Transverse colon (tissue), 4 donors: ENCODE results near the gene IFITM10. TPM values are rescaled to one million over a fixed set of nuclear protein-coding genes. Genes with fewer than 3 reads are reported as not detected.
A peak's percentile ranks its signal among the peaks of the same experiment; 100 is the strongest.

Experiments used
- DNase-seq: peaks from one replicate; pipeline ENCODE4 v3.0.0-alpha.2; 2019
- H3K27ac ChIP-seq, 4 donors: fragments of 200-600 bp; sonication (generic); 2 replicates each; pipeline ENCODE4 v1.5.1; 2016 to 2018; ENCODE audit warnings: inconsistent platforms in 4 of 4
- H3K27me3 ChIP-seq: fragments of 200-600 bp; sonication (generic); 2 replicates; pipeline ENCODE4 v1.5.1; 2017; ENCODE audit warnings: inconsistent platforms
- H3K36me3 ChIP-seq, 4 donors: fragments of 200-600 bp; sonication (generic); 2 replicates each; pipeline ENCODE4 v1.5.1; 2017 to 2019; ENCODE audit warnings: inconsistent platforms in 4 of 4
- H3K4me1 ChIP-seq, 4 donors: fragments of 200-600 bp; sonication (generic); 2 replicates each; pipeline ENCODE4 v1.5.1; 2017 to 2020; ENCODE audit warnings: inconsistent platforms in 4 of 4
- H3K4me3 ChIP-seq, 4 donors: fragments of 200-600 bp; sonication (generic); 1 replicate in 1 of 4; 2 replicates in 3 of 4; pipeline versions ENCODE4 v1.5.1 to v1.6.1; 2017 to 2019; ENCODE audit warnings: inconsistent platforms in 4 of 4
- H3K9me3 ChIP-seq, 2 donors: fragments of 200-600 bp; sonication (generic); 2 replicates each; pipeline ENCODE4 v1.5.1; 2017 to 2019; ENCODE audit warnings: inconsistent platforms in 2 of 2
- CTCF ChIP-seq, 5 experiments: fragments of 200-600 bp in 3 of 5; fragments of 450-650 bp in 2 of 5; sonication (generic) in 3 of 5; IDR thresholded peaks; 1 replicate in 2 of 5; 2 replicates in 3 of 5; pipeline ENCODE4 v1.5.1; 2016 to 2017; ENCODE audit warnings: antibody characterized with exemption in 5 of 5, inconsistent platforms in 3 of 5, mild to moderate bottlenecking in 2 of 5, moderate library complexity in 1 of 5
- EP300 ChIP-seq: sonication (generic); formaldehyde crosslinking; IDR thresholded peaks from one replicate; pipeline ENCODE4 v1.6.1; 2017; ENCODE audit warnings: antibody characterized with exemption, low read depth
- POLR2A ChIP-seq: fragments of 450-650 bp; IDR thresholded peaks from one replicate; pipeline ENCODE4 v1.6.1; 2016; ENCODE audit warnings: antibody characterized with exemption, mild to moderate bottlenecking, moderate library complexity
- POLR2AphosphoS5 ChIP-seq, 3 donors: sonication (generic); formaldehyde crosslinking; IDR thresholded peaks; one replicate each; pipeline ENCODE4 v1.6.1; 2016; ENCODE audit warnings: antibody characterized with exemption in 3 of 3
- WGBS, 2 donors: methylation state at CpG; one replicate each; pipeline ENCODE4 v1.1.5; 2018; ENCODE audit warnings: low coverage in 1 of 2; 5-methylcytosine and 5-hydroxymethylcytosine counted together
- in situ Hi-C, 4 donors: fragments of 200-750 bp; cut with MboI; loops; one replicate each; pipeline versions ENCODE4 v1.15.0 to v1.15.1; 2017; ENCODE audit warnings: low sequenced_read_pairs in 3 of 4, low pct_ligation_motif_present in 1 of 4, low pct_unique_long_range_greater_than_20kb in 1 of 4
- intact Hi-C: fragments of 100-400 bp; cut with DNase I; formaldehyde crosslinking; loops from one replicate; pipeline ENCODE4 v1.15.1; 2023; ENCODE audit warnings: low total_unique reads
- total RNA-seq, 4 donors: library from RNA; depleted of rRNA; stranded (reverse); fragments of >200 nt; gene quantifications; one replicate each; pipeline ENCODE4 v1.1.0, GENCODE V29; 2016

The IFITM10 gene
- total RNA-seq, 4 donors from 2014 or later, result 0.68 to 13.5 (median 1.3) TPM

DNA sequence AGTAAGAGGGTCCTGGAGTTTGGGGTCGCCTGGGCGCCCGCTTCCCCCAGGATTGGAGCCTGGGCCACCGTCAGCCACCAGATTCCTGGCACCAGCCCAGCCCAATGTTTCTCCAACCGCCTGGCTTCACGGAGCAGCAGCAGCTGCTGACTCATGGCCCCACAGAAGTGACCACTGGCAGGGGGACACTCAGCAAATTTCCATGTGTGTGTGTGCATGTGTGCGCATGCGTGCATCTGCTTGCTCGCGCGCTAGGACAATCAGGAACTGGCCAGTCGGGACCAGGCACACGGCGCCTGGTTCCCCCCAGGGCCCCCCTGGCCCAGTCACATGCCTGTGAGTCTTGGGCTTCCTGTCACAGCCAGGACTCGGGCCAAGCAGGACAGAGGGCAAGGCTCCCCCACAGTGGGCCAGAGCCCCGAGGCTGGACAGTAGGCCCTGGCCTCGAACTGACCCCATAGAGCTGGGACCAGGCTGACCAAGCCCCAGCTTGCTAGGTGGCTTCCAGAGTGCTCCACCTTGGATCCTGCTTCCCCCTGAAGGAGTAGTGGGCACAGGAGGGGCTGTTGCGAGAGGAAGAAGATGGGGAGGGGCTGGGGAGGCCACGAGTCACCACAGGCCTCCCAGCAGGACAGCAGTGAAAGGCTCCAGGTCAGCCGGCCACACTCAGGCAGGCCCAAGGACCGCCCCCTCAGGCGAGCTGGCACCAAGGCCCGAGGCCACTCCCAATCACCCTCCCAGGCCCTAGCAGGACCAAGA, 10.1 kb upstream of the IFITM10 start:
- Histone ChIP-seq H3K9me3 (no peaks in the 10 kb centered on the region), H3K27me3 (no peaks in the 10 kb centered on the region), H3K4me1 (peaks cover 25 to 66% (median 43%) of the 10 kb centered on the region in 4 donors), H3K4me3 (peak overlapping the region in 1 of 4 donors; percentile 2), H3K36me3 (peaks cover 0 to 9% (median 3%) of the 10 kb centered on the region in 4 donors), H3K27ac (peak overlapping the region; percentile 83 to 96 (median 92))
- intact Hi-C loops, result no loop called here
- peak; percentile 71 for DNase-seq
- TF ChIP-seq CTCF (IDR thresholded peaks at IDR 0.05) (no peak), POLR2A (no peak), POLR2AphosphoS5 (IDR thresholded peaks at IDR 0.05) (peak; percentile 47 to 58 (median 48)), EP300 (peak; percentile 20)
- in situ Hi-C loops, result no loop called here
- WGBS, 2 donors, result 57% methylated on average over 15 of the region's 23 CpGs; no CpG with 5 or more reads in 1 of the 2 donors

- Histone ChIP-seq H3K4me1 (peaks cover 25 to 66% (median 43%) of the 10 kb centered on the region in 4 donors), H3K27ac (peak overlapping the region; percentile 25 to 96 (median 88)), H3K4me3 (peak overlapping the region in 1 of 4 donors; percentile 2), H3K27me3 (no peaks in the 10 kb centered on the region), H3K9me3 (no peaks in the 10 kb centered on the region), H3K36me3 (peaks cover 0 to 10% (median 5%) of the 10 kb centered on the region in 4 donors)
- intact Hi-C loops, result no loop called here
- in situ Hi-C loops, result no loop called here
- TF ChIP-seq POLR2AphosphoS5 (IDR thresholded peaks at IDR 0.05), result no peak
- TF ChIP-seq CTCF (IDR thresholded peaks at IDR 0.05), result no peak
- TF ChIP-seq POLR2A, result no peak
- no peak for TF ChIP-seq EP300
- no peak for DNase-seq
- 69% methylated on average over 3 of the region's 5 CpGs; no CpG with 5 or more reads in 1 of the 2 donors for WGBS, 2 donors
These were observed 9.4 kb upstream of the IFITM10 start for GRCh38 chr11:1759851-1760220.

DNA sequence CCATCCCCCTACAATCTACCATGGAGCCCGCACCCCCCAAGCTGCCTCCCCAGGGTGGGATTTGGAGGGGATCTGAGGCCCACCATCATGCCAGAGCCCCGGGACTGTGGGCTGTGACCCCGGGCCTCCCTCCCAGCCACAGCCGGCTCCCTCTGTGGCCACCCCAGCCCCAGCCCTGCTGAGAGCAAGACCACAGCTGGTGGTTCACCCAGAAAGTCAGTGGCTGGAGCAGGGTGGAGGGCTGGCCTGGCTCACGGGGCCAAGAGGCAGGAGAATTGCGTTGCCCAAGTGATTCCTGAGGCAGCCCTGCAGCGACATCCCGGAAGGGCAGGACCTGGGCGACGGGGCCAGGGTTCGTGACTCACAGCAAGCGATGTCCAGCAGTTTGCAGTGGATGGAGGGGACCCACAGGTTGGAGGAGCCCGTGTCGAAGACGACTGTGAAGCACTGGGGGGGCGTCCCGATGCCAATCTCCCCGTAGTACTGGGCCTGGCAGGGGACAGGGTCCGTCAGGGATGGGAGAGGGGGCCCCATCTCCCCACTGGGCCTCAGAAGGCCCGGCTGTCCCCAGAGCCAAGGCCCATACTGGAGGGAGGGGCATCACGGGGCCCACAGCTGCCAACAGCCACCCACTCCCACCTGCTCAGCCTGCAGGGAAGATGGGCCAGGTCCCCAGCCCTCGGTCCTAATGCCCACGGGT, 8.9 kb upstream of the IFITM10 start:
- no peak for TF ChIP-seq EP300
- TF ChIP-seq POLR2A, result no peak
- no peak for TF ChIP-seq CTCF (IDR thresholded peaks at IDR 0.05)
- TF ChIP-seq POLR2AphosphoS5 (IDR thresholded peaks at IDR 0.05), result no peak
- Histone ChIP-seq H3K27ac (peak overlapping the region; percentile 25 to 96 (median 88)), H3K36me3 (peaks cover 0 to 13% (median 5%) of the 10 kb centered on the region in 4 donors), H3K27me3 (no peaks in the 10 kb centered on the region), H3K9me3 (no peaks in the 10 kb centered on the region), H3K4me3 (no peak overlapping the region), H3K4me1 (peaks cover 23 to 62% (median 41%) of the 10 kb centered on the region in 4 donors)
- in situ Hi-C loops (no loop called here), intact Hi-C loops (no loop called here)
- WGBS, 2 donors, result 88% methylated on average over 18 of the region's 23 CpGs; no CpG with 5 or more reads in 1 of the 2 donors
- no peak for DNase-seq

DNA sequence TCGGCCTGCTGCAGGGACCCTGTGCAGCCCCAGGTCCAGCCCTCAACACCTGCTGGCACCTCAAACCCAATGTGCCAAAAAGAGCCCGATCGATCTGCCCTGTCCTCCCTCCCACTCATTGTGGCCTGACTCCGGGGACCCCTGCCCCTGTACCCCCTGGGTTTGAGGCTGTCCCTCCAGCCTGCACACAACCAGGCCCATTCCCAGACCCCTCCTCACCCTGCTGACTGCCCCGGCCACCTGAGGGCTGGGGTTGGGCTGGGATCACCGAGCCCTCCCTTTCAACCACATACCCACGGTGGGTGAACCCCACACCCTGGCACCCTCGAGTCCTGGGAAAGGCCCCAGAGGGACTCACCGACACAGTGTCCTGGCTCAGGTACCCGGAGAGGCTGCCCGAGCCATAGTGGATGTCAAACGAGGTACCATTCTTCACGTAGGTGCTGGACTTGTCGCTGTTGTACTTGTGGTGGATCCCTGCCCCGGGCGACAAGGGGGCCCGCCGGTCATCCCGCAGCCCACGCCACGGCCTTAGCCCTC, 8.3 kb upstream of the IFITM10 start:
- H3K4me1 ChIP-seq, result peaks cover 21 to 60% (median 39%) of the 10 kb centered on the region in 4 donors
- no peak for TF ChIP-seq EP300
- no peak for TF ChIP-seq POLR2AphosphoS5 (IDR thresholded peaks at IDR 0.05)
- TF ChIP-seq CTCF (IDR thresholded peaks at IDR 0.05), result no peak
- TF ChIP-seq POLR2A, result no peak
- peak overlapping the region in 1 of 4 donors; percentile 6 for H3K4me3 ChIP-seq
- no peaks in the 10 kb centered on the region for H3K9me3 ChIP-seq
- in situ Hi-C loops, result no loop called here
- H3K27ac ChIP-seq, result peak overlapping the region in 3 of 4 donors; percentile 37 to 96 (median 83)
- 87% methylated on average over 20 of the region's 21 CpGs; no CpG with 5 or more reads in 1 of the 2 donors for whole genome bisulfite sequencing, 2 donors
- H3K27me3 ChIP-seq, result no peaks in the 10 kb centered on the region
- peaks cover 0 to 17% (median 7%) of the 10 kb centered on the region in 4 donors for H3K36me3 ChIP-seq
- intact Hi-C loops, result no loop called here
- no peak for DNase-seq
